Common myeloid progenitor, CD34-positive (primary cell): Measurements from ENCODE around the gene GMIP.
"Not testable (repeated sequence)": the region's sequence is repeated elsewhere in the genome, so short reads cannot be mapped to it uniquely, and the experiment has no call there.

Experiments
- CTCF ChIA-PET: fragments of 350-600 bp; sonication (Branson Sonifier 250); formaldehyde crosslinking; loops from one replicate; lab custom pipeline; 2021; ENCODE audit warnings: antibody characterized with exemption; lab: Charles Lee
- POLR2A ChIA-PET: fragments of 350-600 bp; sonication (Branson Sonifier 250); formaldehyde crosslinking; loops from one replicate; lab custom pipeline; 2021; ENCODE audit warnings: antibody characterized with exemption; lab: Charles Lee
- DNase-seq, 3 donors: peaks; one replicate each; pipeline versions ENCODE4 v3.0.0 to v3.0.0-alpha.2; 2013
- H3K27ac ChIP-seq, 2 experiments: 1 replicate in 1 of 2; 2 replicates in 1 of 2; pipeline ENCODE4 v1.7.0; 2013; ENCODE audit warnings: inconsistent platforms in 2 of 2, low read length in 2 of 2, mild to moderate bottlenecking in 2 of 2, low read depth in 1 of 2, moderate library complexity in 1 of 2; ENCODE audit not compliant: severe bottlenecking in 2 of 2, insufficient read depth in 1 of 2, poor library complexity in 1 of 2
- H3K27me3 ChIP-seq, 5 experiments: replicated peaks in 2 of 5; 1 replicate in 3 of 5; 2 replicates in 2 of 5; pipeline versions ENCODE4 v1.6.1 to v1.7.0; 2013; ENCODE audit warnings: low read length in 4 of 5, mild to moderate bottlenecking in 2 of 5, moderate library complexity in 2 of 5, inconsistent platforms in 1 of 5; ENCODE audit not compliant: insufficient read depth in 5 of 5, control insufficient read depth in 4 of 5
- H3K36me3 ChIP-seq, 4 experiments: 1 replicate in 2 of 4; 2 replicates in 2 of 4; pipeline versions ENCODE4 v1.6.1 to v1.7.0; 2013; ENCODE audit warnings: low read length in 3 of 4, control low read depth in 1 of 4, mild to moderate bottlenecking in 1 of 4; ENCODE audit not compliant: control insufficient read depth in 4 of 4, insufficient read depth in 4 of 4
- H3K4me1 ChIP-seq, 4 experiments: 1 replicate in 3 of 4; 2 replicates in 1 of 4; pipeline versions ENCODE4 v1.6.1 to v1.7.1; 2013; ENCODE audit warnings: low read length in 3 of 4, mild to moderate bottlenecking in 3 of 4, control low read depth in 1 of 4, inconsistent platforms in 1 of 4, moderate library complexity in 1 of 4; ENCODE audit not compliant: control insufficient read depth in 4 of 4, insufficient read depth in 4 of 4; ENCODE audit errors: control extremely low read depth in 1 of 4
- H3K4me3 ChIP-seq, 7 experiments: 1 replicate in 4 of 7; 2 replicates in 3 of 7; pipeline versions ENCODE4 v1.5.1 to v1.7.0; 2013; ENCODE audit warnings: mild to moderate bottlenecking in 7 of 7, low read length in 6 of 7, moderate library complexity in 6 of 7, inconsistent platforms in 2 of 7, low read depth in 2 of 7, control low read depth in 1 of 7; ENCODE audit not compliant: insufficient read depth in 4 of 7, control insufficient read depth in 1 of 7; ENCODE audit errors: extremely low read depth in 1 of 7
- H3K9me3 ChIP-seq, 5 experiments: 1 replicate in 4 of 5; 2 replicates in 1 of 5; pipeline versions ENCODE4 v1.6.1 to v1.7.1; 2013; ENCODE audit warnings: low read length in 4 of 5, mild to moderate bottlenecking in 2 of 5, inconsistent platforms in 1 of 5, low read depth in 1 of 5, moderate library complexity in 1 of 5; ENCODE audit not compliant: control insufficient read depth in 4 of 5, insufficient read depth in 2 of 5; ENCODE audit errors: control extremely low read depth in 1 of 5
- WGBS: methylation state at CpG from one replicate; pipeline ENCODE4 v1.1.5; 2013; ENCODE audit not compliant: insufficient coverage; 5-methylcytosine and 5-hydroxymethylcytosine counted together

The GMIP gene

DNA sequence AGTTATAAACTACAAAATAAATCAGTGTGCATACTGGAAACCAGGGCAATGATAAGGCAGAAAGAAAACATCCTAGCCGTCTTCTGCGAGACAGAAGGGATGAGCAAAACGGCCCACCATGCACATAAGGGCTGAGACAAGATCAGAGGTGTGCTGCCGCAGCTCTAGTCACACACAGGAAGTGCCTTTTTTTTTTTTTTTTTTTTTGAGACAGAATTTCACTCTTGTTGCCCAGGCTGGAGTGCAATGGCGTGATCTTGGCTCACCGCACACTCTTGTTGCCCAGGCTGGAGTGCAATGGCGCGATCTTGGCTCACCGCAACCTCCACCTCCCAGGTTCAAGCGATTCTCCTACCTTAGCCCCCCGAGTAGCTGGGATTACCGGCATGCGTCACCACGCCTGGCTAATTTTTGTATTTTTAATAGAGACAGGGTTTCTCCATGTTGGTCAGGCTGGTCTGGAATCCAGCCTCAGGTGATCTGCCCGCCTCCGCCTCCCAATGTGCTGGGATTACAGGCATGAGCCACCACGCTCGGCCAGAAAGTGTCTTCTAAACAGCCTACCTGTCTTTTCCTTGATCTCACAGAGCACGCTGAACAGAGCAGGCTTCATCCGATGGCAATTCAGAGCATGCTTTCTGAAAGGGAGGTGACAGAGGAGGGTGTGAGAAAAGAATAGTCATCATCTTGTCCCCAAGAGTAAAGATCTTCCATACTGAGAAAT, 44.6 kb downstream of the GMIP start:
- WGBS, result 98% methylated on average over 18 of the region's 20 CpGs
- POLR2A ChIA-PET, H3K27me3 ChIP-seq, DNase-seq, H3K36me3 ChIP-seq, H3K4me1 ChIP-seq, H3K27ac ChIP-seq, CTCF ChIA-PET, H3K9me3 ChIP-seq, H3K4me3 ChIP-seq: not testable (repeated sequence)

DNA sequence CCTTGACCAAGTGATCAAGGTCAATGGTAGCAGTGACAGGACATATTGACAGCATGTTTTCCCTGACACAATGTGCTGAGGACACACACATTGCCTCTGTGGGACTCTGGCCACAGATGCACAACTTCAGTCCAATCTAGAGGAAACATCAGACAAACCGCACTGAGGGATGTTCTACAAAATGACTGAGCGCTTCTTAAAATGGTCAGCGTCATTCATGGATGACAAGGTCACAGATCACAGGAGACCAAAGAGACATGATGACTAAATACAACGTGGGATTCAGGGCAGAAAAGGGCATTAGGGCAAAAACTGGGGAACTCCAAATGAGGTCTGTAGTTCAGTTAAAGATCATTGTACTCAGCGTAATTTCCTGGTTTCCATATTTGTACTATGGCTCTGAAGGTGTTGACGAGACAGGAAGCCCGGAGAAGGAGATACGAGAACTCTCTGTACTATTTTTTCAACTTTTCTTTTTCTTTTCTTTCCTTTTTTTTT, 45.6 kb downstream of the GMIP start:
- ChIA-PET CTCF (interaction anchor here (0.9 kb wide), 1 partner anchor 44 kb away, joined by 4 read pairs; no protein-coding TSS in a partner anchor), POLR2A (no interaction called here)
- Histone ChIP-seq H3K36me3 (no peaks in the 10 kb centered on the region), H3K27me3 (no peaks in the 10 kb centered on the region), H3K4me1 (peaks cover 0 to 3% (median 2%) of the 10 kb centered on the region in 4 experiments), H3K9me3 (no peaks in the 10 kb centered on the region), H3K4me3 (no peak overlapping the region), H3K27ac (no peak overlapping the region)
- 75% methylated on average over 6 of the region's 8 CpGs for WGBS
- peak; percentile 21 to 79 (median 63) for DNase-seq

DNA sequence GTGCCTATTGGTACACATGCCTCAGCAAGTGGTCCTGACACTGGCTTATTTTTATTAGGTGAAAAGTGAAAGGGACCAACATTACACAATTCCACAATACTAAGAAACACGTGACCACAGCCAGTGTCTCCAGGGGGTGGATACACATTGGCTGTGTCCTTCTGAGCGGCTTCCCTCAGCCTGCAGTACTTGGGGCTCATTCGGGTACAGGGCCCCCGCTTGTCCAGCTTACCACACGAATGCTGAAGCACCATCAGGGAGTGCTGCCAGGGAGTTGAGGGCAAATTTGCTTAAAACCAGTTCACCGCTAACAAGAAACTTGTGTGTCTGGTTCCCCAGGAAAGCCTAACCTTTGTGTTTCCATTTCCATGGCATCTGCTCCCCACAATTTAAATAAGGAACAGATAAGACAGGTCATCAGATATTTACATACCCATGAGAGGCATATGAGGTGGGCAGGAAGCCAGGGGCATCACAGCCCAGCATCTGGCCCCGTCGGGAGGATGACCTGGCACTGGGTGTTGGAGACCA, 48.2 kb downstream of the GMIP start:
- Histone ChIP-seq H3K27ac (no peak overlapping the region), H3K36me3 (no peaks in the 10 kb centered on the region), H3K4me3 (no peak overlapping the region), H3K9me3 (no peaks in the 10 kb centered on the region), H3K4me1 (no peaks in the 10 kb centered on the region), H3K27me3 (no peaks in the 10 kb centered on the region)
- 98% methylated on average over 5 of the region's 8 CpGs for WGBS
- POLR2A ChIA-PET, result no interaction called here
- DNase-seq, result peak in 2 of 3 donors; percentile 9
- CTCF ChIA-PET, result no interaction called here

DNA sequence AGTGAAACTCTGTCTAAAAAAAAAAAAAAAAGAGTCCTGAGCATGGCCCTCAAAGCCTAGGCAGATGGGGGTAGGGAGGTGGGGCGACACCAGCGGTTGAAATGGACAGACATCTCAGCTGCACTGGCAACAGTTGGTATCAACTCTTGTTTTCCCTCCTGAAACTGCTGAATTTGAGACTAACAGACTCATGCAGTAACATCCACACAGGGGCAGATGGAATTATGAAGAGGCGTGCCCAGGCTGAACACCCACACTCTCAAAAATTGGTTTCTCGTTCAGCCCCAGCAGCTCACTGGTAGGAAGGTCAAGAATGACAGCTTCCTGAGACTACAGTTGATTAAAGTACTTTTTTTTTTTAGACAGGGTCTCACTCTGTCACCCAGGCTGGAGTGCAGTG, 49.1 kb downstream of the GMIP start:
- 100% methylated on average over 4 of the region's 4 CpGs for WGBS
- Histone ChIP-seq H3K4me1 (no peaks in the 10 kb centered on the region), H3K9me3 (no peaks in the 10 kb centered on the region), H3K36me3 (no peaks in the 10 kb centered on the region), H3K27ac (no peak overlapping the region), H3K4me3 (no peak overlapping the region), H3K27me3 (no peaks in the 10 kb centered on the region)
- ChIA-PET CTCF (no interaction called here), POLR2A (no interaction called here)
- no peak for DNase-seq

DNA sequence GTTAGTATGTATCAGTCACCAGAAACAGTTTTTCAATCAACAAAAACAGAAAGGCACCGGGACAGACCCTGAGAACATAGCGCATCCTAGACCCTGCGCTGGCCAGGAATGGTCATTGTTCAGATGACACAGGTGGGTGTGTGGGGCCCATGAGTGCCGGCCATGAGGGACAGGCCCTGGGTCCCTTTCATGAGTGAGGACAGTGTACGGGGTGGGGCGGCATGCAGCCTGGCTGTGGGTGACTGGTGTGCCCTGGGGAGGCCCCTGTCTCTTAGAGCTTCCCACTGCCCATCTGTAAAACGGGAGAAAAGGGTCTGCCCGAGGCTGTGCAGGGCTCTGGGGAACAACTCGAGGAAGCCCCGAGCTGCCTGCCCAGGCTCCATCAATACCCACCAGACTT, 50.8 kb downstream of the GMIP start:
- WGBS, result 96% methylated on average over 10 of the region's 10 CpGs
- POLR2A ChIA-PET, result no interaction called here
- H3K9me3 ChIP-seq, result no peaks in the 10 kb centered on the region
- CTCF ChIA-PET, result interaction anchor here (0.6 kb wide), 1 partner anchor 51 kb away, joined by 3 read pairs; no protein-coding TSS in a partner anchor
- H3K27me3 ChIP-seq, result no peaks in the 10 kb centered on the region
- no peak for DNase-seq
- H3K36me3 ChIP-seq, result no peaks in the 10 kb centered on the region
- H3K27ac ChIP-seq, result no peak overlapping the region
- no peaks in the 10 kb centered on the region for H3K4me1 ChIP-seq
- no peak overlapping the region for H3K4me3 ChIP-seq

DNA sequence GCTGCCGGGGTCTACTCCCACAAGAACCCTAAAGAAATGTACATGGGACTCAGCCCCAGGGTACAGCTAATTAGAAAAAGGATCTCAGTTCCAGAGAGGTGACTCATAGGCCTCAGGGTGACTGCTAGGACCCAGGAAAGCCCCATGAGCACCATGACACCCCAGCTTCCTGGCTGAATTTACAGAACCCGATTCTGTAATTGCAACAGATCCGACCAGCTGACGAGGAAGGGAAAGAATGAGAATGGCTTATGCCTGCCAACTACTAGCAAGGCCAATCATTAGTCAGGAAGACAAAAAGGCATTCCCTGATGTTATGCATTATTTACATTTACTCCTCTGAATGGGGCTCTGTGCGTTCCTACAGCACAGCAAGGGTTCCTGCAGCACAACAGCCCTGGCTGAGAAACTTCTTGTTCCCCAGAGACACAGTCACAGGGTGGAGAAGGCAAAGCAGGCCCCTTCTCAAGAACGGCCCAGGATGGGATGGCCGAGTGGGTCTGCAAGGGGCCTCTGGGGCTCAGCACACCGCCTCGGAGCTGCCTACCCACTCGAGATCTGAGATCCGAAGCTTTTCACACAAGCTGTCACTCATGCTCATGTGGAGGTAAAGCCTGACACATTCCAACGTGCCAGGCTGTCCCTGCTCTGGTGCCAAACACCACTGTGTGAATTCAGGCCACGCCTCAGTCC, 52.2 kb downstream of the GMIP start:
- H3K36me3 ChIP-seq, result no peaks in the 10 kb centered on the region
- H3K27me3 ChIP-seq, result no peaks in the 10 kb centered on the region
- peak in 2 of 3 donors; percentile 10 to 17 for DNase-seq
- no peaks in the 10 kb centered on the region for H3K4me1 ChIP-seq
- no peaks in the 10 kb centered on the region for H3K9me3 ChIP-seq
- ChIA-PET CTCF (interaction anchor here (1.6 kb wide), 1 partner anchor 15 kb away, joined by 3 read pairs; no protein-coding TSS in a partner anchor), POLR2A (no interaction called here)
- H3K4me3 ChIP-seq, result no peak overlapping the region
- WGBS, result 94% methylated on average over 11 of the region's 13 CpGs
- H3K27ac ChIP-seq, result no peak overlapping the region

DNA sequence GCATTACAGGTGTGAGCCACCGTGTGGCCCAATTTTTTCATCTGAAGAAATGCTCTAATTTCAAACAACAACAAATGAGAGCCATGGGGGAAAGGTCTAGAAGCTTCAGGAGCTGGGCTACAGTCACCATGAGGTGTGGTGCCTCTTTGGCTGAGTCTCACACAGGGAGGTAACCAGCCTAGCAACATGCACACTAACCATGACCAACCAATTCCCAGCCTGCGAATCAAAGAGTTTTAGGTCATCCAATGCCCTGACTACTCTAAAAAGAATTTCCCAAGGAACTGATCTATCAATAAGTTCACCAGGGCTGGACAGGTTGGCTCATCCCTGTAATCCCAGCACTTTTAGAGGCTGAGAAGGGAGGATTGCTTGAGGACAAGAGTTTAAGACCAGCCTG, 54.9 kb downstream of the GMIP start:
- WGBS, result 100% methylated on average over 1 of the region's 2 CpGs
- Histone ChIP-seq H3K27me3 (no peaks in the 10 kb centered on the region), H3K9me3 (no peaks in the 10 kb centered on the region), H3K27ac (no peak overlapping the region), H3K4me1 (no peaks in the 10 kb centered on the region), H3K36me3 (no peaks in the 10 kb centered on the region), H3K4me3 (no peak overlapping the region)
- no peak for DNase-seq
- POLR2A ChIA-PET, result no interaction called here
- CTCF ChIA-PET, result no interaction called here
